HG03457 (cell line): ENCODE data around the gene CDH13.

Experiments
- ATAC-seq: cut with Tn5 transposase; IDR thresholded peaks from one replicate; pipeline ENCODE4 v1.9.1; 2021; ENCODE audit warnings: moderate number of reproducible peaks; ENCODE audit not compliant: unreplicated experiment

The CDH13 gene

DNA sequence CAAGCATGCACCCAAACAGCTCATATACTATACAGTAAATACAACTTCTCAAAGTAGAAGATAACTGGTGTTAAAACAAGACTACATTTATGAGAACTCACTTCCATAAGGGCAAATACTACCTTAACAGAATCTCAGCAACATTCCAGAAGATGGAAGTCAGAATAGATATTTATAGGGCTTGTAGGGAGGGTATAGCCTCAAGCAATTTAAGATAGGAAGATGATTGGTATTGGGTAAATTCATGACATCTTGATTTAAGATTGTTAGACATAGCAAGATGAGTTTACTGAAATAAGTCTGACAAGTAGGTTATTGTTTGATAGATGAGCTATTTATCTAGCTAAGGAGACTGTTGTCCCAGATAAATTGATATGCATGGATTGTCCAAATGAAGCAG lies 250.2 kb downstream of the CDH13 start:
- ATAC-seq: no peak

GRCh38 chr16:82878466-82878865 lies 251.7 kb downstream of the CDH13 start:
- ATAC-seq: no peak

GRCh38 chr16:82880346-82880745 lies 253.6 kb downstream of the CDH13 start:
- no peak for ATAC-seq

DNA sequence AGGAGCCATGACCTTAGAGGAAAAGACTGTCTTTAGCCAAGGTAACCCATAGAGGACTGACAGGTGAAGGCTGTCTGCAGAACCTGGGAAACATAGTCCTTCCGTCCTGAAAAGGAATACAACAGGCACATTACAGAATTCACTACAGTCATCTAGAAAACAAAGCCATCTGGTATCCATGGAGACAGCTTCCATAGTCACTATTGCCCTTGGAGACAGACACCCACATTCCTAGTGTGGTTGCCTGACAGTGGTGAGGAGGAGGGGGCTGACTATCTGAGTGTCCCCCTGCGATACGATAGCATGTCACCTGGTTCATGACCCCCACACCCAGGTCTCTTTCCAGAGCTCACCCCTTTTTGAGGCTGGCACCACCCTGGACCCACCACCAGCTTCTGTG lies 254.7 kb downstream of the CDH13 start:
- ATAC-seq: no peak

DNA sequence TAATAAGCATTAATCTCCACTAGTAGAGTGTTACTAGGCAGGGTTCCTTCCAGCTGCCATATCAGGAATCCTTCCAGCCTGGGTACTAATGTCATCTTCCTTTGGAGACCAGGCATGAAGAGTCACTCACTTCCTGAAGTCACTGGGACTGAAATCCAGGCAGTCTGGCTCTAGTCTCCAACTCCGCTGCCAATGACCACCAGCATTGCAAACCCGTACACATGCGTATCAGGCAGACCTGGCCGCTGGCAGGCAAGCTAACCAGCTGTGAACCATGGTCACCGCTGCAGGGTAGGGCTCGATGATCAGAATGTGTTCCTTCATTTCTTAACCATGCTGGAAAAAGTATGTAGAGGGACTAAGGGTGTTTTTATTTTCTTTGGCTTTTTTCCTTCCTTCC lies 255.5 kb downstream of the CDH13 start:
- ATAC-seq: no peak

GRCh38 chr16:82882982-82883835 lies 256.4 kb downstream of the CDH13 start:
- no peak for ATAC-seq

GRCh38 chr16:82884320-82884898 lies 257.6 kb downstream of the CDH13 start:
- no peak for ATAC-seq

DNA sequence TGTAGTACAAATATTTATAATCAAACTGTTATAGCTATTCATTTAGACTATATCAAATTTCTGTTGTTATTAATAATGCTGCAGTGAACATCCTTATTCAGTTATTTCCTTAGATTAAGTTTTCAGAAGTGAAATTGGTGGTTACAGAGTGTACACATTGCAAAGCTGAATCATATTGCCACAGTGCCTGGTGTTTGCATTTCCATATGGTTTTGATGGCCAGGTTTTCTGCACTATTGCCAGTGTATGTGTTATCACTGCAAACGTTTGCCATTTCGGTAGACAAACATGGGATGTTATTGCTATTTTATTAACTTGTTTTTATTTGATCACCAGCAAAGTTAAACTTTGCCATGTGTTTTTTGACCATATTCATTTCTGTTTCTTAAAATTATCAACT lies 259.4 kb downstream of the CDH13 start:
- no peak for ATAC-seq

DNA sequence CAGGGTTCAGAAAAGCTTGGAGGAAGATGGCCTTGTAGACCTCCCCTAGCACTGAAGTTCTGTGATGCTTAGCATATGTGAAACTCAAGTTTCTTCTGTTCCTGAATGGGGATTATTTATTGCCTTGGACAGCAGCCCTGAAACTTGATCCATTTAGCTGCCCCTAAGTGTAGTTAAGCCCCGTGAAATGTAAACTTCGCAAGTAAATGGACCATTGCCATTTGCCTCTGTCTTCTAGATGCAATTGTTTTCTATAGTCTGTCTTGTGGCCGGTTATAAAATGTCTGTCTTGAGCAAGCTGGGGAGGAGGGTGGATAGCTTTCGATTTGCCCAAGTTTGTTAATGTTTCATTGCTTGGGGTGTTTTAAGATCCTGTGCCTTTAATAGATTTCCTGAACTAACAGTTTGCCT lies 261.8 kb downstream of the CDH13 start:
- no peak for ATAC-seq

DNA sequence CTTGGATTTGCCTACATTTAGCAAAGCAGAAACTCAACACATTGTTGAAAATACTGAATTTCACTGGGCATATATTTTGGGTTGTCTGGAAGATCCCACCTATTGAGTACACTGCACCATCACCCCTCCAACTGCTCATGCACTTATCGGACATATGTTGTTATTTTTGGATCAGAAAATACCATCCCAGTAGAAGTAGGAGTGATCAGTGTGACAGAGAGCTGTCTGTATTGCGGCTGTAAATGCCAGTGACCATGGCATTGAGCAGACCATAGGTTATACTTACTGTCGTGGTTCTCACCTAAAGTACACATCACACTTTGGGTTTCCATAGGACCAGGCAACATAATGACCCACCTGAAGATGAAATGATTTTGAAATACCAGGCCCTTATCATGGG lies 264.7 kb downstream of the CDH13 start:
- ATAC-seq: no peak

- ATAC-seq: no peak
Observed at GRCh38 chr16:82891918-82892317, 265.1 kb downstream of the CDH13 start.

GRCh38 chr16:82892324-82892723 lies 265.6 kb downstream of the CDH13 start:
- no peak for ATAC-seq

DNA sequence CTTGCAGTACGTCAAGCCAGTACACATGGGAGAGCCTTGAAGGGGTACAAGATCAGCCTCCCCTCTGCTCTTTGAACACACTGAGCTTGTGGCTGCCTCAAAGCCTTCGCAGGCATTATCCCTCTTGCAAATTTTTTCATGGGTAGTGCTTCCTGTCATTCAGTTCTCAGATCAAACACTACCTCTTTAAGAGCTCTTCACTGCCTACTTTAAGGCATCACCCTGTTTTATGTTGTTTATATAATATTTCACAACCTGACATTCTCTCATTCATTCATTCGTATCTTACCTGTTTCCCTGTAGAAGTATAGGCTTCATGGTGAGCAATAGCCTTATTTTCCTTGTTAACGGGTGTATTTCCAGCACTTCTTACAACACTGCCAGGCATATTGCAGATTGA lies 269.1 kb downstream of the CDH13 start:
- no peak for ATAC-seq

- no peak for ATAC-seq
Observed at GRCh38 chr16:82899006-82899405, 272.2 kb downstream of the CDH13 start.

DNA sequence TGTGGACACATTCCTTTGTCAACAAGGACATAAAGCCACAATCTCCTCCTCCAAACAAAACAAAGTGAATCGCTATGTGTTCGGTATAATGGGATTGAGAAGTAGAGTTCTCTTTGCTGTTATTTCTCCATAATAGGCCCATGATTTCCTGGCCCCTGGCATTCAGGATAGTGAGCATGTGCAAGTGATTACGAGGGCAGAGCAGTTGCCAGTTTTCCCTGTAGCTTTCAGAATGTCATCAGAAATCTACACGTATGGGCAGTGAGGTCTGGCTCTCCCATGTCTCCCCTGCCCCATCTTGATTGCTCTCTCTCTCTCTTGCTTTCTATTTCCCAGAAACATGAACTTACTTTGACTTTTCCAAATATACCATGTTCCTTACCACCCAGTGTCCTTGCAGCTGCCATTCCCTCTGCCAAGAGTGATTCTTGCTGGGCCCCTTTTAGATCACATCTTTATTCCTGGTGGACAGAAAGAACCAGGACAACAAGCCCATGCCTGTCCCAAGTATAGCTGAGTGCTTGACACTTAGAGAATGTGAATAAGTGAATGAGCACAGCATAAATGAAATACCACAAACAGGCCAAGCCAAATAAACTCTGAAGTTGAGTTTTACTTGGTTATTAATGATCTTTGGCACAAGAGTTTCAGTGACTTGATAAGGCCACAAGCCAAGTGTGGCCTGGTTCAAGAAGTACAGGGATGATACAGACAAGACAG lies 273.1 kb downstream of the CDH13 start:
- no peak for ATAC-seq

GRCh38 chr16:82900559-82900958 lies 273.8 kb downstream of the CDH13 start:
- ATAC-seq: no peak

- no peak for ATAC-seq
Observed at GRCh38 chr16:82911925-82912324, 285.2 kb downstream of the CDH13 start.

DNA sequence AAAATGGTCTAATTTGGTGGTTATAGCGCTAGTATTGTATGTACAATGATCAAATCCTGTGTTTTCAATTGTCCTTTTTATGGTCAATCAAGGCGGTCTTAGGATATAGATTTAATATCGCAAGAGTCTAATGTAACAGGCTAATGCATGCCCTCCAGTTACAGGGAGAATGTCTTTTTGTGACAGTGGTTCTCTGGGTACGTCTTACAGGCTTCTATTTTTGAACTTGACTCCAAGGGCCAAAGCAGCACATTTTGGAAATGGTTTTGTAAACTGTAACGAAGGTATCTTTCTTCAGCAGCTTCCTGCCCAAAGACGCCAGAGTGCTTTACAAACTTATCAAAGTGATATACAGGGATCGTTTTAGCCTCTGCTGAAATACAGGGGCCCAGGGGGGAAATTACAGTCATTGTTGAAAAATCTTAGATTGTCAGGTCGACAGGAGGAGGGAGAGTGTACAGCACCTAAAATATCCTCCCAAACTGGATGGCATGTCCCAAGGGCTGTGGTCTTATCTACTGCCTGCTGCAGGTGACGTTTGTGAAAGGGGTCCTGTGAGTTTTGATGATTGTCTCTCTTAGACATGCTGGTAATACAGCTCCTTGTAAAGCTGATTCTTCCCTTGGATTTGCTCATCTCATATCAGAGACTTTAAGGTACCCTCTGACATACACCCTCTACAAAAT lies 288.5 kb downstream of the CDH13 start:
- ATAC-seq: no peak

DNA sequence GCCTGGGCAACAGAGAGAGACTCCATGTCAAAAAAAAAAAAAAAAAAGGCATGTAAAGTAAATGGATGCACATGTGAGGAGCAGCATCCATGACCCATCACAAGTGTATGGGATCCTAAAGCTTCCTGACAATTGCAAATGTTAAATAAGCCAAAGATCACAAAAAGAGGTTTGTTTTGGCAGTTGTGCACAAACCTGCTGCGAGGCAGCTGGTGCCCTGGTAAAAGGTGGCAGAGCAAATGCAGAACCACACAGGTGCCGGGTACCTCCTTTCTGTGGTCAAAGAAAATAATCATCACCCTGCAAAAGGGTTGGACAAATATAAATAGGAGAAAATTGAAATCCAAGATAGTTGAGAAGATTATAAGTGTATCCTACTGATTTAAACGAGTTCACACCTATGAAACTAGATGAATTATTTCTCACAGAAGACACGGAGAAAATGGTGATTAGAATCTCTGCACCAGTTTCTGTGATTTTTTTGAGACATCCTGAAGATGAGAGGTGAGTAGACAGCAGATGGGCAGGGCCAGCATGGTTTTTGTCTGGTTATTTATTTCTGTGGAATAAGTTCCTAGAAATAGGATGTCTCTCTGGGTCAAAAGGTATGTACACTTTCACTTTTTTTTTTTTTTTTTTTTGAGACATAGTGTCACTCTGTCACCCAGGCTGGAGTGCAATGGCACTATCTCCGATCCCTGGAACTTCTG lies 291.3 kb downstream of the CDH13 start:
- ATAC-seq: no peak

DNA sequence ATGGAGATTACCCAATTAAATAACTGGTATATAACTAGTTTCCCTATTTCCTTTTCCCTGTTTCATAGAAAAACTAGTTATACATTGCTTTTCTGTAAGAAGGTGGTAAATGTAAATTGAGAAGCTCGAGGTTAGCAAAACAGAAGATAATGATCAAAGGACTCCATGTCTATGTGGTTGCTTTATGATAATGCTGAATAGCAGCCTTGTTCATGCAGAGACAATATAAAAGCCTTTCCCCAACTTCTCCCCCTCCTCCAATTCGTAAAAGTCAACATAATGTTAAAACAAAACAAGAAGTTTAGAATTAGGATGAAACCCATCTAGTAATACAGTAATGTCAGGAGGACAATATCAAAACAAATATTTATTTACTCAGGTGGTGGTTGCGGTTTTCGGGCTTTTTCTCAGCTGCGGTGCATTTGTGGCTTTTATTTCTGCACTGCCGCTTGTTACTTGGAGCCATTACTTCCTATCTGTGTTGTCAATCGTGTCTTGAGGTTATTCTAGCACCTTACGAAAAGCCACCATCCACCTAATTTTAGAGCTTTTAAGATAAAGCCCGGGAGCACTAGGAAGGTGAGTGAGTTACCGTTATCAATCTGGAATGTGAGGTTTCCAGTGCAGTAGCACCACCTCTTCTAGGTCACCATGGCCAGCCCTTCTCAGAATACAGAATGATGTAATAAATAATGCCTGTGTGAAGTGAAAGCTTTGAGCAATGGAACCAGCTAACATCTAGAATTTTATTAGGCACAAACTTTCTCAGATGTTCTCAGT lies 297.5 kb downstream of the CDH13 start:
- ATAC-seq: no peak
